Measurements from ENCODE around the gene SESN1. TPM values are rescaled to one million over a fixed set of nuclear protein-coding genes. Genes with fewer than 3 reads are reported as not detected.

SESN1 gene
- total RNA-seq, 2 donors from 2014 or later = 69.6 to 97.3 TPM

DNA sequence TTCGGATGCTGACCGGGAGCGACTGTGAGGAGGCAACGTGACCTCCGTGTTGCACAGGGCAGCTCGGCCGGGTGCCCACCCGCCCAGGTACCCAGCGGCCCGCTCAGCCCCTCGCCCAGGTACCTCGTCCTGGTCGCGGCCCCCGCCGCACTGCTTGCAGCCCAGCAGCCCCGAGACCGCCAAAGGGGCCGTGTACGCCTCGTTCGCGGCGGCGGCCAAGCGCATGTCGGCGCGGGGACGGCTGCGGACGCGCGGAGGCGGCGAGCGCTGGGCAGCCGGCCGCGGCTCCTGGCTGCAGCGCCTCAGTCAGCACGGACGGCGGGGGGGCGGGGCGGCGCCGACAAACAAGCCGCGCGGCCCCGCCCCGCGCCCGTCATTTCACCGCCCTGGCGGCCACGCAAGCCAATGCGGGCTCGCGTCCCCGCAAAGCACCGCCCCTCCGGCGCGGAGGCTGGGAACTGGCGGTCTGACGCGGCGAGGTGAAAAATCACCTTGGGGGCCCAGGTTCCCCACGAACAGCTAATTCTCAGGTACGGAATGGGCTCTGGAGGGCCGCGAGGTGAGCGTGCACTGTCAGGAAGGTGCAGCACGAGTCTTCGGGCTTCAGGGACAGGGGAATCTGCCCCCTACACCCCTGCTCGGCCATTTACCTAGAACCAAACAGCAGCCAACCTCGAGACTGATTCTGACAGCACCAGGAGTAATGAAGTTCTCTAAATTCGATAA lies 85.2 kb downstream of the SESN1 start:
- peak; percentile 93 for ATAC-seq
- H3K9me3 ChIP-seq (ENCODE audit: control insufficient read depth, low read length, poor library complexity, severe bottlenecking) = no peaks in the 10 kb centered on the region
- H3K27me3 Mint-ChIP-seq = no peaks in the 10 kb centered on the region
- DNase-seq = peak; percentile 93 to 95 (median 93)
- peak overlapping the region; percentile 99 for H3K27ac Mint-ChIP-seq
- H3K4me3 Mint-ChIP-seq = peak overlapping the region; percentile 94
- H3K4me1 Mint-ChIP-seq = peaks cover 47% of the 10 kb centered on the region
- H3K36me3 Mint-ChIP-seq (ENCODE audit: low read depth) = peaks cover 2% of the 10 kb centered on the region

DNA sequence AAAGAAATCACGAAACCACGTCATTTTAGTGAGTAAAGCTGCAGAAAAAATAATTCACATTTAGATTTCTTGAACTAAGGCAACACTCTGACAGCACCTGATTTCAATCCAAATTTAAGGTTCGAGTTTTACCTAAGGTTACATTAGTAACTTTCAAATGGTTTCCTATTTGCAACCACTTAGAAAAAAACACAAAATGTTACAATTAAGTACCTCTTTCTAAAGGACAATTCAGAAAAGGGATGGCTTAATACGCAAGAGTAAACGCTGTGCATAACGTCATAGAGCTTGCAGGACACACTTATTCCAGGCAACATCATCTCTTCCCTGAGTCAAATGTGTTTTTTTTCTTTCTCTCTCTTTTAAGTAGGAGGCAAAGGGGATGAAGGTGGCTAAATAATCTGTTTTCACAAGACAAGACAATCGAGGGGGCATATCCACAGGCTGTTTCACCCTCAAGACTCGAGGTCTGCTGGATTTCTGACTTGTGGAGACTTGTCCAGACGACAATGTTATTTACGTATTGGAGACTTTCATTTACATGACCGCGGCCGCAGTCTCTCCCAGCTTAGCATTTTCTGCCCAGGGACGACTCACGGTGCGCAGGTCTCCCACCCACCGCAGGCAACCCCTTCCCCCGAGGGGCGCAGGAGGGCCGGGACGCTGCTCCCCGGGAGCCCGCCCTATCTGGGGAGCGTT lies 86.0 kb downstream of the SESN1 start:
- Mint-ChIP-seq H3K27ac (peak overlapping the region; percentile 87), H3K27me3 (no peaks in the 10 kb centered on the region), H3K4me1 (peaks cover 47% of the 10 kb centered on the region), H3K4me3 (peak overlapping the region; percentile 93), H3K36me3 (ENCODE audit: low read depth) (peaks cover 2% of the 10 kb centered on the region)
- no peaks in the 10 kb centered on the region for H3K9me3 ChIP-seq (ENCODE audit: control insufficient read depth, low read length, poor library complexity, severe bottlenecking)
- ATAC-seq = peak; percentile 3
- DNase-seq = no peak

DNA sequence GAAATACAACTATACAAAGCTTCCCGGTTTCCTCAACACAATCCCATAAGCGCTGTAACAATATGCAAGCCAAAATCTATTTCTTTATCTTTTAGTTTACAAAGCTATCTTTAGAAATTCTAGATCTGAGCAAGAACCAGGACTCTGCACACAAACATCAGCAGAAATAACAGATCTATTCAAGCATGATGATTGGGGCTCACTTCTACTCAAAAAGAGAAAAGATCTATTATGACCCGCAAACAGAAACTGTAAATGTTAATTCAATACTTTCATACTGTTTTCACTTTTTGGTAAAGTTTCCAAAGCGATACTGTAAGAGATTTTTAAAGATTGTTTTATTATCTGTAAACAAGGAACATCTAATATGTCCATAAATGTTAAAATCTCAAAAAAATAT lies 86.6 kb downstream of the SESN1 start:
- Mint-ChIP-seq H3K27ac (peak overlapping the region; percentile 87), H3K4me1 (peaks cover 44% of the 10 kb centered on the region), H3K27me3 (no peaks in the 10 kb centered on the region), H3K4me3 (peak overlapping the region; percentile 93), H3K36me3 (ENCODE audit: low read depth) (peaks cover 2% of the 10 kb centered on the region)
- ATAC-seq = no peak
- H3K9me3 ChIP-seq (ENCODE audit: control insufficient read depth, low read length, poor library complexity, severe bottlenecking) = no peaks in the 10 kb centered on the region
- DNase-seq = no peak

DNA sequence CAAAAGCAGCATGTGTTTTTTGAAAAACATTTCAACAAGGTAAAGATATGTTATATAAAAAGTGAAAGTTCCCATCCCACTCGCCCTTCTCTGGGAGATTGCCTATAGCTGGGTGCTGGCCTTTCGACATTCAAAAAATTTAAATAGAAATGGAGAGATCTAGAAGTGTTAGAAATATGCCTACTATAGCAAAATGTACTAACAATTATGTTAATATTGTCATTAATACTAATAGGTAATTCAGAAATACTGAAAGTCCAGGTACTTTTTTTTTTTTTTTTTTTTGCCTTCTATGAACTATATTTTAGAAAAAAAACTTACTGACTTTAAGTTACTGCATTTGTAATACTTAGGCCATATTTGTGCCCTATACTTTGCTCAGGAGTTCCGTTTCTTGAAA lies 87.1 kb downstream of the SESN1 start:
- Mint-ChIP-seq H3K27ac (peak overlapping the region; percentile 87), H3K4me3 (peak overlapping the region; percentile 93), H3K27me3 (no peaks in the 10 kb centered on the region), H3K36me3 (ENCODE audit: low read depth) (peaks cover 1% of the 10 kb centered on the region), H3K4me1 (peaks cover 42% of the 10 kb centered on the region)
- H3K9me3 ChIP-seq (ENCODE audit: control insufficient read depth, low read length, poor library complexity, severe bottlenecking) = no peaks in the 10 kb centered on the region
- no peak for DNase-seq
- ATAC-seq = no peak

DNA sequence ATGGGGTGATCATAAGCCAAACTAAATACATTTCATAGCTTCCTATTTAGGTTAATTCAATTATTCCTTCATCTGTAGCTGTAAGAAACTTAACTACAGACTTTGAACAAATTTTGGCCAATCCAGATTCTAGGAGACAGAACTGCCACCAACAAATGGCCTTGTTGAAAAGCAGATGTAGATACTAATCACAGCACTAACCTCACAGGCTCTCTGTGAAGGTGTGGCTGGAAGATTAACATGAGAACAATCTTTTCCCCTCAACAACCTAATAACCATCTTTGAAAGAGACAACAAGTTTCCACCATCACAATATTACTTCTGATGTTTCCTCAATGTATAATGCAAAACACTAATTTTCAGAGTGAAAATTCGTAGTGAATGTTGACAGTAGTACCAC lies 87.8 kb downstream of the SESN1 start:
- peak overlapping the region; percentile 93 for H3K4me3 Mint-ChIP-seq
- no peaks in the 10 kb centered on the region for H3K36me3 Mint-ChIP-seq (ENCODE audit: low read depth)
- peak overlapping the region; percentile 87 for H3K27ac Mint-ChIP-seq

DNA sequence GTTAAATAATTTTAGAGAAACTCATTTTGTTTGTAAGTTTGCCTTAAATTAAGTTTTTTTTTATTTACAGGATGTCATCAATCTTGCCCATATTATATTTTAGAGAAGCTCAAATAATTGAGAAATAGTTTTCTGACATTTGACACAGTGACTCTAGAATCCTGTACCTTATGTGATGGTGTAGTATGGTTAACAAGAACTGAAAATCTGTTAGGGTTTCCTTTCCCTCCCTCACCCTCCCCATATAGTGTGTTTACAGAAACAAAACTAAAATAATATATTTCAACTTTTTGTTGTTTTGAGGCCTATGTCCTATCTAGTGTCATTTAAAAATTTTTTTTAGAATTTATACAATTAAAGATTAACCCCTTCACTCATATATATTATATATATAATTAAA lies 91.8 kb downstream of the SESN1 start:
- peaks cover 37% of the 10 kb centered on the region for H3K4me1 Mint-ChIP-seq
- ATAC-seq (no peak), DNase-seq (no peak)
- no peaks in the 10 kb centered on the region for H3K27me3 Mint-ChIP-seq
- no peak overlapping the region for H3K27ac Mint-ChIP-seq
- peaks cover 7% of the 10 kb centered on the region for H3K36me3 Mint-ChIP-seq (ENCODE audit: low read depth)
- no peak overlapping the region for H3K4me3 Mint-ChIP-seq
- H3K9me3 ChIP-seq (ENCODE audit: control insufficient read depth, low read length, poor library complexity, severe bottlenecking) = no peaks in the 10 kb centered on the region

More for the DNA sequence above, 87.8 kb downstream of the SESN1 start:
- Mint-ChIP-seq H3K27me3 (no peaks in the 10 kb centered on the region), H3K4me1 (peaks cover 45% of the 10 kb centered on the region)
- no peaks in the 10 kb centered on the region for H3K9me3 ChIP-seq (ENCODE audit: control insufficient read depth, low read length, poor library complexity, severe bottlenecking)
- no peak for ATAC-seq
- DNase-seq = no peak

DNA sequence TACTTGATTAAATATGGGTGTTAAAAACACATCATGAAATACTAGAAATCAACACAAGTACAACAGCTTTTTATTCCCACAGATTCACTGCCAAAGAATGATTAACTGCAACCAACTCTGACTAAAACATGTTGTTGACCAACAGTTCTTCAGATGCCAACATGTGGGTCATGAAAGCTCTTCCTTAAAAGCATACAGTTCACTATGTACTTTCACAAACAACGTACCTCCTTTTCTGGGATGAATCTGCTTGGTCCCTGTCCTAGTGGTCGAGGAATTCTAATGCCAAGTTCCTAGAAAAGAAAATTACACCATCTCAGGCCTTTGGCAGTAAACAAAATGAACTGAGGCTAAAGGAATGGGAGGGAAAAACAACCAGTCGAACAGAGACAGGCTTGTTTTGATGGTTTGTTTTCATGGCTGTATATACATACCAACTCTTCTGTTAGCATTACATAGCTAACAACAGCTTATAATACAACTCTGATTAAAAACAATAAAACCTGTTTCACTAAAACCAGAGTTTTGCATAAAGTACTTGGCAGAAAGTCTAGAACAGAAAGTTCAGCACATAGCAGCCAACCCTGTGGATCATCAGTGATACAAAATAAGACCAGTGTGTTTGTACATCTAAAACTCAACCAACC lies 92.5 kb downstream of the SESN1 start:
- H3K27me3 Mint-ChIP-seq = no peaks in the 10 kb centered on the region
- H3K36me3 Mint-ChIP-seq (ENCODE audit: low read depth) = peaks cover 7% of the 10 kb centered on the region
- H3K27ac Mint-ChIP-seq = peak overlapping the region; percentile 29
- ATAC-seq (no peak), DNase-seq (no peak)
- H3K9me3 ChIP-seq (ENCODE audit: control insufficient read depth, low read length, poor library complexity, severe bottlenecking) = no peaks in the 10 kb centered on the region
- H3K4me3 Mint-ChIP-seq = no peak overlapping the region
- H3K4me1 Mint-ChIP-seq = peaks cover 35% of the 10 kb centered on the region

DNA sequence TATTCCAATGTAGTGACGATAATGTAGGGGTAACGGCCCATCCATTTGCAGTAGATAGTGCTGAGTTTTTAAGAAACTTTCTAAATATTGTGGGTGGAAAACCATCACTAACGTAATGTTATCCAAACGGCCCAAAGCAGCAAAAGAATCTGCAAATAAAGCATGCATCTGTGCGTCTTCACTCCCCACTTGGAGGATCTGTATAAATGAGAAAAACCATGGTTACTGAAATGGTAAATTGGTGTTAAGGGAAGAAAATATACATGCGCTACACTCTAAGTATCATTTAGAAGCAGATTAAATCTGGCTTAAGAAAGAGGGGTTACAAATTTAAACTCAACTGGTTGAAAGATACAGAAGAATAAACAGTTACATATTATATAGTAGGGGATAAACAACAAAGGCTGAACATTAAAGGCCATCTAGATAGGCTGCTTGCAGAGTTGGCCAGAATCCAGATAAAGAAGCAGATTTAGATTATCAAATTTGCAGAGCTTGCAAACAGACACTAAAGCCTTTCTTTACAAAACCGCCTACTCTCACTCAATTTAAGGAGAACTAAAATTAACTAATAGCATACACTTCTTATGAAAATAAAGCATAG lies 93.3 kb downstream of the SESN1 start:
- Mint-ChIP-seq H3K4me3 (peak overlapping the region; percentile 50), H3K27me3 (no peaks in the 10 kb centered on the region), H3K36me3 (ENCODE audit: low read depth) (peaks cover 7% of the 10 kb centered on the region), H3K4me1 (peaks cover 29% of the 10 kb centered on the region), H3K27ac (peak overlapping the region; percentile 57)
- ATAC-seq (no peak), DNase-seq (no peak)
- no peaks in the 10 kb centered on the region for H3K9me3 ChIP-seq (ENCODE audit: control insufficient read depth, low read length, poor library complexity, severe bottlenecking)

DNA sequence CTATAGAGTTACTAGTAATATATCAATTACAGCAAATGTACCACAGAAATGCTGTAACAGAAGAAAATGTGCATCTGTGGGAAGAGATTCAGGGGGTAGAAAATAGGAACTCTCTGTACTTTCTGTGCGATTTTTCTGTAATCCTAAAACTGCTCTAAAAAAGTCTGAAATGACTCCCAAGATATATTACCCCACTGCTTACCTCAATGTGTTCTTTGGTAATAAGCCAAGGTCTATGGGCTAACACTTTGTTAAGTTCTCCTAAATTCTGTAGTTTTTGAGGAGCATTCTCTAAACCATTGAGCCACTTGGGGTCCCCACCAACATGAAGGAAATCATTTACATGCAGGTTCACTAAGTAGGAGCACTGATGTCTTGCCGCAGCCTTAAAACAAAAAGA lies 94.4 kb downstream of the SESN1 start:
- H3K4me1 Mint-ChIP-seq = peaks cover 29% of the 10 kb centered on the region
- H3K27ac Mint-ChIP-seq = no peak overlapping the region
- no peak for ATAC-seq
- H3K27me3 Mint-ChIP-seq = no peaks in the 10 kb centered on the region
- H3K9me3 ChIP-seq (ENCODE audit: control insufficient read depth, low read length, poor library complexity, severe bottlenecking) = no peaks in the 10 kb centered on the region
- no peak overlapping the region for H3K4me3 Mint-ChIP-seq
- DNase-seq = no peak
- peaks cover 7% of the 10 kb centered on the region for H3K36me3 Mint-ChIP-seq (ENCODE audit: low read depth)

DNA sequence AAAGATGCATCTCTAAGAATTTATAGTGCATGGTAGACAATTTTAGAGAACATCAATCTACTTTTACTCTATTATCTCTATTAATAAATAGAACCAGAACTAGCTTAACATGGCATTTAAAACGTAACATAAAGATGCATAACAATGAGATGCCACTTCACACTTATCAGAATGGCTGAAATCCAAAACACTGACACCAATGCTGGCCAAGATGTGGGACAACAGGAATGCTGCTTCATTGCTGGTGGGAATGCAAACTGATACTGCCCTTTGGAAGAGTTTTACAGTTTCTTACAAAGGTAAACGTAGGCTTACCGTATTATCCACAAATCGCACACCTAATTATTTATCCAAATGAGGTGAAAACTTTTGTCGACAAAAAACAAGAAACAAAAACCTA lies 95.2 kb downstream of the SESN1 start:
- DNase-seq = no peak
- H3K27ac Mint-ChIP-seq = no peak overlapping the region
- peaks cover 21% of the 10 kb centered on the region for H3K4me1 Mint-ChIP-seq
- ATAC-seq = no peak
- H3K9me3 ChIP-seq (ENCODE audit: control insufficient read depth, low read length, poor library complexity, severe bottlenecking) = no peaks in the 10 kb centered on the region
- H3K27me3 Mint-ChIP-seq = no peaks in the 10 kb centered on the region
- H3K4me3 Mint-ChIP-seq = no peak overlapping the region
- H3K36me3 Mint-ChIP-seq (ENCODE audit: low read depth) = peaks cover 7% of the 10 kb centered on the region

DNA sequence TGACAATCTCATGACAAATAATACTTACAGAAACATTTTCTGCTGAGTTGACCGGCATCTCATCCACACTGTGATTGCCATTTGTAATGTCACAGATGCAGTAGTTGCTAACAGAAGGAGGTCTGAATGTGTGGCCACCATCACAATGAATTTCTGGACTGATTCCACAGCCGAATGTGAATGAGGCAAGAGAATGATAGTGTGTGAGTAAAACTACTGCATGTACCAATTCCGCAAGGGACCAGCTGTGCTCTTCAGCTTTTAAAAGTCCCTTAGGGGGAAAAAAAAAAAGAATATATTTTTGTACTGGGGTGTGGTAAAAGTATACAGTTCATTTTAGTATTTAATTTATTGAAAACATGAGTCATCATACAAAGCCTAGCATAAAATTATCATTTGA lies 96.2 kb downstream of the SESN1 start:
- H3K4me3 Mint-ChIP-seq = no peak overlapping the region
- no peaks in the 10 kb centered on the region for H3K9me3 ChIP-seq (ENCODE audit: control insufficient read depth, low read length, poor library complexity, severe bottlenecking)
- H3K36me3 Mint-ChIP-seq (ENCODE audit: low read depth) = peaks cover 7% of the 10 kb centered on the region
- H3K27me3 Mint-ChIP-seq = no peaks in the 10 kb centered on the region
- ATAC-seq (no peak), DNase-seq (no peak)
- H3K4me1 Mint-ChIP-seq = peaks cover 16% of the 10 kb centered on the region
- H3K27ac Mint-ChIP-seq = no peak overlapping the region

DNA sequence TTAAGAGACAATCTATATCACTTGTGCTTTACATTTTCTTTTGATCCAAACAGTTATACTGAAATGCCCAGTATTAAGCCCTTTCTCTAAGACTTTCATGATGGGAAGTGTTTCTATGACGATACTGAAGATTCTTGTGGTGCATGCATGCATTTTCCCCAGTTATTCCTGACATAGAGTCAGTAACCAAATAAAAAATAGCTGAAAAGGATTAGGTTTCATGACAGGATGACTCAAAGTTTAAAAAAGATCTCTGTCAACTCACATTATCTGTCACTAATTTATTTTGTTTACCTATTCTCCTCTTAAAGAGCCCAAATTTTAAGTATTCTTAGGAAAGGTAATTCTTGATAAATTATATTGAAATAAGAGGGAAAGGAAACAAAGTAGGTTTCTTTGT lies 98.4 kb downstream of the SESN1 start:
- H3K9me3 ChIP-seq (ENCODE audit: control insufficient read depth, low read length, poor library complexity, severe bottlenecking) = no peaks in the 10 kb centered on the region
- DNase-seq (no peak), ATAC-seq (no peak)
- H3K27me3 Mint-ChIP-seq = no peaks in the 10 kb centered on the region
- peak overlapping the region; percentile 0 for H3K27ac Mint-ChIP-seq
- no peak overlapping the region for H3K4me3 Mint-ChIP-seq
- H3K4me1 Mint-ChIP-seq = peaks cover 5% of the 10 kb centered on the region
- H3K36me3 Mint-ChIP-seq (ENCODE audit: low read depth) = peaks cover 12% of the 10 kb centered on the region

DNA sequence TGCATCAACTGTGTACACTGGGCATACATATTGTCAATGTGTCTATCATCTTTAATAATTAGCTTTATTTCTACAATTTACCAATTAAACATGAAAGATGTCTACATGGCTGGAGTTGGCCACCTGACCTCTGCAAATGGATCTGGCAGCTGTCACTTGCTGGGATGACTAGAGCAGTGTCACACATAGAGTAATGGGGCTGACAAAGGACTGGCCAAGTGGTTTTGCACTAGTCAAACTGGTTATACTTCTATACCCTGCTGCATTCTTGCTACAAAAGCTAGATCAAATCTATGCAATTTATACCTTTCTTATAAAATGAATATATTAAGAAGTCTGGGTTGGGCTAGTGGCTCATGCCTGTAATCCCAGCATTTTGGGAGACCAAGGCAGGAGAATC lies 99.3 kb downstream of the SESN1 start:
- Mint-ChIP-seq H3K27ac (peak overlapping the region; percentile 0), H3K4me3 (no peak overlapping the region), H3K36me3 (ENCODE audit: low read depth) (peaks cover 16% of the 10 kb centered on the region), H3K4me1 (peaks cover 4% of the 10 kb centered on the region), H3K27me3 (no peaks in the 10 kb centered on the region)
- no peaks in the 10 kb centered on the region for H3K9me3 ChIP-seq (ENCODE audit: control insufficient read depth, low read length, poor library complexity, severe bottlenecking)
- no peak for DNase-seq
- no peak for ATAC-seq

Measured in T-helper 17 cell (primary cell).